GM23338 (cell line): Measurements from ENCODE around the gene OLA1. TPM values are rescaled to one million over a fixed set of nuclear protein-coding genes. Genes with fewer than 3 reads are reported as not detected.

ENCODE experiments used
- ATAC-seq: fragments of 200-7000 bp; cut with Tn5 transposase; 3 replicates; pipeline ENCODE4 v1.9.1; 2020
- DNase-seq: peaks from one replicate; pipeline ENCODE4 v3.0.0-alpha.2; 2015; ENCODE audit warnings: low spot score
- H2AFZ ChIP-seq: fragments of 200-600 bp; sonication (generic); 2 replicates; pipeline ENCODE4 v1.8.0; 2016; ENCODE audit warnings: antibody characterized with exemption, mild to moderate bottlenecking, moderate library complexity
- H3F3A ChIP-seq: fragments of 200-600 bp; sonication (generic); replicated peaks from 2 replicates; pipeline ENCODE4 v1.8.0; 2017; ENCODE audit warnings: antibody characterized with exemption, mixed run types, low read depth
- H3K27ac ChIP-seq: fragments of 200-600 bp; sonication (generic); 2 replicates; pipeline ENCODE4 v1.6.1; 2016; ENCODE audit warnings: low read depth
- H3K27me3 ChIP-seq: fragments of 200-600 bp; sonication (generic); 2 replicates; pipeline ENCODE4 v1.8.0; 2016; ENCODE audit warnings: mild to moderate bottlenecking, mixed run types, moderate library complexity; ENCODE audit not compliant: insufficient read depth
- H3K36me3 ChIP-seq: fragments of 200-600 bp; sonication (generic); 2 replicates; pipeline ENCODE4 v1.8.0; 2016; ENCODE audit warnings: mild to moderate bottlenecking; ENCODE audit not compliant: insufficient read depth
- H3K4me1 ChIP-seq: fragments of 200-600 bp; sonication (generic); 2 replicates; pipeline ENCODE4 v1.8.0; 2016; ENCODE audit warnings: mild to moderate bottlenecking, moderate library complexity; ENCODE audit not compliant: insufficient read depth
- H3K4me2 ChIP-seq: fragments of 200-600 bp; sonication (generic); 2 replicates; pipeline ENCODE4 v1.7.1; 2017; ENCODE audit warnings: mixed run types
- H3K4me3 ChIP-seq: fragments of 200-600 bp; sonication (generic); 2 replicates; pipeline ENCODE4 v1.6.1; 2016; ENCODE audit warnings: mixed run types
- H3K79me2 ChIP-seq: fragments of 200-600 bp; sonication (generic); replicated peaks from 2 replicates; pipeline ENCODE4 v1.8.0; 2017; ENCODE audit warnings: mild to moderate bottlenecking; ENCODE audit not compliant: insufficient read depth
- H3K9me2 ChIP-seq: fragments of 200-600 bp; sonication (generic); 2 replicates; pipeline ENCODE4 v1.8.0; 2017; ENCODE audit not compliant: insufficient read depth
- H4K20me1 ChIP-seq: fragments of 200-600 bp; sonication (generic); replicated peaks from 2 replicates; pipeline ENCODE4 v1.8.0; 2017; ENCODE audit warnings: mild to moderate bottlenecking; ENCODE audit not compliant: insufficient read depth
- H3K27ac Mint-ChIP-seq: 2 replicates; pipeline ENCODE4 v1.8.0; 2020; ENCODE audit warnings: inconsistent platforms, mild to moderate bottlenecking, moderate library complexity, mixed read lengths
- H3K27me3 Mint-ChIP-seq: 3 replicates; pipeline ENCODE4 v1.8.0; 2022; ENCODE audit warnings: low read depth, mild to moderate bottlenecking, moderate library complexity, mixed read lengths, inconsistent platforms; ENCODE audit not compliant: insufficient read depth, poor library complexity
- H3K36me3 Mint-ChIP-seq: 3 replicates; pipeline ENCODE4 v1.8.0; 2021; ENCODE audit warnings: low read depth, mild to moderate bottlenecking, inconsistent platforms, moderate library complexity, mixed read lengths
- H3K4me1 Mint-ChIP-seq: 3 replicates; pipeline ENCODE4 v1.8.0; 2020; ENCODE audit warnings: mild to moderate bottlenecking, inconsistent platforms, mixed read lengths
- H3K4me3 Mint-ChIP-seq: 3 replicates; pipeline ENCODE4 v1.8.0; 2021; ENCODE audit warnings: moderate library complexity, mild to moderate bottlenecking, inconsistent platforms, mixed read lengths
- H3K9me3 Mint-ChIP-seq: 3 replicates; pipeline ENCODE4 v1.8.0; 2020; ENCODE audit warnings: moderate library complexity, mild to moderate bottlenecking, inconsistent platforms, mixed read lengths
- CREB1 ChIP-seq: fragments of 250-450 bp; sonication (Bioruptor Pico); IDR thresholded peaks from 2 replicates; pipeline ENCODE4 v1.5.0; 2020; ENCODE audit warnings: low read depth, mild to moderate bottlenecking, moderate library complexity
- EZH2phosphoT487 ChIP-seq: fragments of 200-600 bp; sonication (generic); IDR thresholded peaks from one replicate; pipeline ENCODE4 v1.8.1; 2018; ENCODE audit warnings: antibody characterized with exemption; ENCODE audit not compliant: unreplicated experiment
- NANOG ChIP-seq: IDR thresholded peaks from 2 replicates; pipeline ENCODE4 v1.6.1; 2016; ENCODE audit warnings: antibody characterized with exemption, borderline replicate concordance
- STAT1 ChIP-seq: IDR thresholded peaks from one replicate; pipeline ENCODE4 v1.6.1; 2016; ENCODE audit warnings: antibody characterized with exemption; ENCODE audit not compliant: unreplicated experiment
- ZNF114 ChIP-seq: fragments of 250-450 bp; sonication (Bioruptor Pico); IDR thresholded peaks from 2 replicates; pipeline ENCODE4 v1.5.0; 2020; ENCODE audit warnings: mild to moderate bottlenecking, moderate library complexity
- polyA plus RNA-seq: library from polyadenylated mRNA; unstranded; fragments of >200 nt; fragmentation: Nextera tagmentation; extraction: Ambion mirVana; gene quantifications from 2 replicates; pipeline ENCODE4 v1.2.1, GENCODE V29; 2016
- total RNA-seq: library from RNA; depleted of rRNA; stranded (reverse); fragments of >200 nt; shearing (Covaris generic); gene quantifications from 2 replicates; pipeline ENCODE4 v1.2.3, GENCODE V29; 2014
- TF ChIP-seq, protein P1 (sequence below): fragments of 250-450 bp; sonication (Bioruptor Pico); IDR thresholded peaks from 2 replicates; pipeline ENCODE4 v1.5.0; 2020; ENCODE audit warnings: mild to moderate bottlenecking, moderate library complexity
- TF ChIP-seq, protein P2 (sequence below), 2 experiments: fragments of 200-600 bp in 1 of 2; sonication (generic) in 1 of 2; conservative IDR thresholded peaks; 2 replicates each; pipeline versions ENCODE4 v1.5.1 to v1.6.1; 2016 to 2017; ENCODE audit warnings: antibody characterized with exemption in 2 of 2, low read depth in 2 of 2, mild to moderate bottlenecking in 2 of 2, moderate library complexity in 1 of 2
- TF ChIP-seq, protein P3 (sequence below): IDR thresholded peaks from one replicate; pipeline ENCODE4 v1.6.1; 2018; ENCODE audit warnings: antibody characterized with exemption; ENCODE audit not compliant: unreplicated experiment

The OLA1 gene
- total and polyA plus RNA-seq, 2 experiments from 2014 or later = 104 to 242 TPM

DNA sequence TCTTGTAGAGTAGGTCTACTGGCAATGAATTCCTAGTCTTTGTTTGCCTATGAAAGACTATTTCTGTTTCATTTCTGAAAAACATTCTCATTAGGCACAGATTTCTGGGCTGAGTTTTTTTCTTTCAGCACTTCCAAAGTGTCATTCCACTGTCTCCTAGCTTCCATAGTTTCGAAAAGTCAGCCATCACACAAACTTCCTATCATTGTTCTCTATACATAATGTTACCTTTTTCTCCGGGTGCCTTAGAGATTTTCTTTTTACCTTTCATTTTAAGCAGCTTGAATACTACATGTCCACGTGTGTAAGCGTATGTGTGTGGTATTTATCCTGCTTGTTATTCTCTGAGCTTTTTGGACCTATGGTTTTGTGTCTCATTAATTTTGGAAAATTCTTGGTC, 55.7 kb downstream of the OLA1 start:
- Histone ChIP-seq H3F3A (no peaks in the 10 kb centered on the region), H3K4me1 (peaks cover under 1% of the 10 kb centered on the region; the same call in 1 of the 2 replicates), H3K36me3 (no peaks in the 10 kb centered on the region; the same call in 1 of the 2 replicates), H3K27ac (no peak overlapping the region), H3K79me2 (peaks cover 41% of the 10 kb centered on the region), H3K9me2 (no peaks in the 10 kb centered on the region), H3K4me3 (no peak overlapping the region), H4K20me1 (no peaks in the 10 kb centered on the region; the same call in 1 of the 2 replicates), H3K27me3 (no peaks in the 10 kb centered on the region), H2AFZ (no peak overlapping the region), H3K4me2 (no peak overlapping the region)
- 0 out of 3 replicates have a peak, but pooled peaks cover 5% of the 10 kb centered on the region for H3K36me3 Mint-ChIP-seq
- TF ChIP-seq, protein P1, sequence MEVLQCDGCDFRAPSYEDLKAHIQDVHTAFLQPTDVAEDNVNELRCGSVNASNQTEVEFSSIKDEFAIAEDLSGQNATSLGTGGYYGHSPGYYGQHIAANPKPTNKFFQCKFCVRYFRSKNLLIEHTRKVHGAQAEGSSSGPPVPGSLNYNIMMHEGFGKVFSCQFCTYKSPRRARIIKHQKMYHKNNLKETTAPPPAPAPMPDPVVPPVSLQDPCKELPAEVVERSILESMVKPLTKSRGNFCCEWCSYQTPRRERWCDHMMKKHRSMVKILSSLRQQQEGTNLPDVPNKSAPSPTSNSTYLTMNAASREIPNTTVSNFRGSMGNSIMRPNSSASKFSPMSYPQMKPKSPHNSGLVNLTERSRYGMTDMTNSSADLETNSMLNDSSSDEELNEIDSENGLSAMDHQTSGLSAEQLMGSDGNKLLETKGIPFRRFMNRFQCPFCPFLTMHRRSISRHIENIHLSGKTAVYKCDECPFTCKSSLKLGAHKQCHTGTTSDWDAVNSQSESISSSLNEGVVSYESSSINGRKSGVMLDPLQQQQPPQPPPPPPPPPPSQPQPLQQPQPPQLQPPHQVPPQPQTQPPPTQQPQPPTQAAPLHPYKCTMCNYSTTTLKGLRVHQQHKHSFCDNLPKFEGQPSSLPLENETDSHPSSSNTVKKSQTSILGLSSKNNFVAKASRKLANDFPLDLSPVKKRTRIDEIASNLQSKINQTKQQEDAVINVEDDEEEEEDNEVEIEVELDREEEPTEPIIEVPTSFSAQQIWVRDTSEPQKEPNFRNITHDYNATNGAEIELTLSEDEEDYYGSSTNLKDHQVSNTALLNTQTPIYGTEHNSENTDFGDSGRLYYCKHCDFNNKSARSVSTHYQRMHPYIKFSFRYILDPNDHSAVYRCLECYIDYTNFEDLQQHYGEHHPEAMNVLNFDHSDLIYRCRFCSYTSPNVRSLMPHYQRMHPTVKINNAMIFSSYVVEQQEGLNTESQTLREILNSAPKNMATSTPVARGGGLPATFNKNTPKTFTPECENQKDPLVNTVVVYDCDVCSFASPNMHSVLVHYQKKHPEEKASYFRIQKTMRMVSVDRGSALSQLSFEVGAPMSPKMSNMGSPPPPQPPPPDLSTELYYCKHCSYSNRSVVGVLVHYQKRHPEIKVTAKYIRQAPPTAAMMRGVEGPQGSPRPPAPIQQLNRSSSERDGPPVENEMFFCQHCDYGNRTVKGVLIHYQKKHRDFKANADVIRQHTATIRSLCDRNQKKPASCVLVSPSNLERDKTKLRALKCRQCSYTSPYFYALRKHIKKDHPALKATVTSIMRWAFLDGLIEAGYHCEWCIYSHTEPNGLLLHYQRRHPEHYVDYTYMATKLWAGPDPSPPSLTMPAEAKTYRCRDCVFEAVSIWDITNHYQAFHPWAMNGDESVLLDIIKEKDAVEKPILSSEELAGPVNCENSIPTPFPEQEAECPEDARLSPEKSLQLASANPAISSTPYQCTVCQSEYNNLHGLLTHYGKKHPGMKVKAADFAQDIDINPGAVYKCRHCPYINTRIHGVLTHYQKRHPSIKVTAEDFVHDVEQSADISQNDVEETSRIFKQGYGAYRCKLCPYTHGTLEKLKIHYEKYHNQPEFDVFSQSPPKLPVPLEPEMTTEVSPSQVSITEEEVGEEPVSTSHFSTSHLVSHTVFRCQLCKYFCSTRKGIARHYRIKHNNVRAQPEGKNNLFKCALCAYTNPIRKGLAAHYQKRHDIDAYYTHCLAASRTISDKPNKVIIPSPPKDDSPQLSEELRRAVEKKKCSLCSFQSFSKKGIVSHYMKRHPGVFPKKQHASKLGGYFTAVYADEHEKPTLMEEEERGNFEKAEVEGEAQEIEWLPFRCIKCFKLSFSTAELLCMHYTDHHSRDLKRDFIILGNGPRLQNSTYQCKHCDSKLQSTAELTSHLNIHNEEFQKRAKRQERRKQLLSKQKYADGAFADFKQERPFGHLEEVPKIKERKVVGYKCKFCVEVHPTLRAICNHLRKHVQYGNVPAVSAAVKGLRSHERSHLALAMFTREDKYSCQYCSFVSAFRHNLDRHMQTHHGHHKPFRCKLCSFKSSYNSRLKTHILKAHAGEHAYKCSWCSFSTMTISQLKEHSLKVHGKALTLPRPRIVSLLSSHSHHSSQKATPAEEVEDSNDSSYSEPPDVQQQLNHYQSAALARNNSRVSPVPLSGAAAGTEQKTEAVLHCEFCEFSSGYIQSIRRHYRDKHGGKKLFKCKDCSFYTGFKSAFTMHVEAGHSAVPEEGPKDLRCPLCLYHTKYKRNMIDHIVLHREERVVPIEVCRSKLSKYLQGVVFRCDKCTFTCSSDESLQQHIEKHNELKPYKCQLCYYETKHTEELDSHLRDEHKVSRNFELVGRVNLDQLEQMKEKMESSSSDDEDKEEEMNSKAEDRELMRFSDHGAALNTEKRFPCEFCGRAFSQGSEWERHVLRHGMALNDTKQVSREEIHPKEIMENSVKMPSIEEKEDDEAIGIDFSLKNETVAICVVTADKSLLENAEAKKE (CRISPR knock-in tag) = no peak
- TF ChIP-seq NANOG = no peak
- ATAC-seq (no peak), DNase-seq (no peak)
- H3K4me1 Mint-ChIP-seq = peaks cover 7% of the 10 kb centered on the region
- H3K27ac Mint-ChIP-seq = no peak overlapping the region
- no peaks in the 10 kb centered on the region for H3K9me3 Mint-ChIP-seq
- peaks cover 2% of the 10 kb centered on the region for H3K27me3 Mint-ChIP-seq
- H3K4me3 Mint-ChIP-seq = no peak overlapping the region

DNA sequence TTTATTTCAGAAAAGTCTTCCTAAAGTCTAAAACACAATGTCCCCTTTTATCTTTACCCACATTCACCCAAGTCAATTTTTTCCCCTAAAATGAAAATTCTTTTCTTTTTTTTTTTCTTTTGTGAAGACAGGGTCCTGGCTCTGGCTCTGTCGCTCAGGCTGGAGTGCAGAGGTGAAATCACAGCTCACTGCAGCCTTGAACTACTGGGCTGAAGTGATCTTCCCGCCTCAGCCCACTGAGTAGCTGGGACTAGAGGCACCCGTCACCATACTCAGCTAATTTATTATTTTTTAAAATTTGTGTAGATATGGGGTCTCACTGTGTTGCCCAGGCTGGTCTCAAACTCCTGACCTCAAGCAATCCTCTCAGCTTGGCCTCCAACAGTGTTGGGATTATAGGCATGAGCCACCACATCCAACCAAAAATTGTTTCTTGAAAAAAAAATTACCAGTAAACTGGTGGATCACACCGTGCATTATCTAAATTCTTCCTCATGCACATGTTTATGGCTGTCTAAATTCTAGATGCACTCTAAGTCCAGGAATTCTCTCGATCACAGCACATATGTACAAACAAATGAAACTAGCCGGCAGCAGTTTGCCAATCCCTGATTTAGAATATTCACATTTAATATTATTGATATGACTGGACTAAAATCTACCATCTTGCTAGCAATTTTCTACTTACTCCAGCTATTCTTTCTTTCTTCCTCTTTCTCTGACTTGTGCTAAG, 56.8 kb downstream of the OLA1 start:
- H3K36me3 Mint-ChIP-seq = 0 out of 3 replicates have a peak, but pooled peaks cover 5% of the 10 kb centered on the region
- no peaks in the 10 kb centered on the region; the same call in 1 of the 2 replicates for H4K20me1 ChIP-seq
- TF ChIP-seq EZH2phosphoT487 (no peak), ZNF114 (no peak), CREB1 (no peak), STAT1 (no peak), NANOG (no peak)
- TF ChIP-seq, protein P2, sequence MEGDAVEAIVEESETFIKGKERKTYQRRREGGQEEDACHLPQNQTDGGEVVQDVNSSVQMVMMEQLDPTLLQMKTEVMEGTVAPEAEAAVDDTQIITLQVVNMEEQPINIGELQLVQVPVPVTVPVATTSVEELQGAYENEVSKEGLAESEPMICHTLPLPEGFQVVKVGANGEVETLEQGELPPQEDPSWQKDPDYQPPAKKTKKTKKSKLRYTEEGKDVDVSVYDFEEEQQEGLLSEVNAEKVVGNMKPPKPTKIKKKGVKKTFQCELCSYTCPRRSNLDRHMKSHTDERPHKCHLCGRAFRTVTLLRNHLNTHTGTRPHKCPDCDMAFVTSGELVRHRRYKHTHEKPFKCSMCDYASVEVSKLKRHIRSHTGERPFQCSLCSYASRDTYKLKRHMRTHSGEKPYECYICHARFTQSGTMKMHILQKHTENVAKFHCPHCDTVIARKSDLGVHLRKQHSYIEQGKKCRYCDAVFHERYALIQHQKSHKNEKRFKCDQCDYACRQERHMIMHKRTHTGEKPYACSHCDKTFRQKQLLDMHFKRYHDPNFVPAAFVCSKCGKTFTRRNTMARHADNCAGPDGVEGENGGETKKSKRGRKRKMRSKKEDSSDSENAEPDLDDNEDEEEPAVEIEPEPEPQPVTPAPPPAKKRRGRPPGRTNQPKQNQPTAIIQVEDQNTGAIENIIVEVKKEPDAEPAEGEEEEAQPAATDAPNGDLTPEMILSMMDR (conservative IDR thresholded peaks at IDR 0.05; ENCODE audit: low read depth in 2 of 2) = no peak
- TF ChIP-seq, protein P3, sequence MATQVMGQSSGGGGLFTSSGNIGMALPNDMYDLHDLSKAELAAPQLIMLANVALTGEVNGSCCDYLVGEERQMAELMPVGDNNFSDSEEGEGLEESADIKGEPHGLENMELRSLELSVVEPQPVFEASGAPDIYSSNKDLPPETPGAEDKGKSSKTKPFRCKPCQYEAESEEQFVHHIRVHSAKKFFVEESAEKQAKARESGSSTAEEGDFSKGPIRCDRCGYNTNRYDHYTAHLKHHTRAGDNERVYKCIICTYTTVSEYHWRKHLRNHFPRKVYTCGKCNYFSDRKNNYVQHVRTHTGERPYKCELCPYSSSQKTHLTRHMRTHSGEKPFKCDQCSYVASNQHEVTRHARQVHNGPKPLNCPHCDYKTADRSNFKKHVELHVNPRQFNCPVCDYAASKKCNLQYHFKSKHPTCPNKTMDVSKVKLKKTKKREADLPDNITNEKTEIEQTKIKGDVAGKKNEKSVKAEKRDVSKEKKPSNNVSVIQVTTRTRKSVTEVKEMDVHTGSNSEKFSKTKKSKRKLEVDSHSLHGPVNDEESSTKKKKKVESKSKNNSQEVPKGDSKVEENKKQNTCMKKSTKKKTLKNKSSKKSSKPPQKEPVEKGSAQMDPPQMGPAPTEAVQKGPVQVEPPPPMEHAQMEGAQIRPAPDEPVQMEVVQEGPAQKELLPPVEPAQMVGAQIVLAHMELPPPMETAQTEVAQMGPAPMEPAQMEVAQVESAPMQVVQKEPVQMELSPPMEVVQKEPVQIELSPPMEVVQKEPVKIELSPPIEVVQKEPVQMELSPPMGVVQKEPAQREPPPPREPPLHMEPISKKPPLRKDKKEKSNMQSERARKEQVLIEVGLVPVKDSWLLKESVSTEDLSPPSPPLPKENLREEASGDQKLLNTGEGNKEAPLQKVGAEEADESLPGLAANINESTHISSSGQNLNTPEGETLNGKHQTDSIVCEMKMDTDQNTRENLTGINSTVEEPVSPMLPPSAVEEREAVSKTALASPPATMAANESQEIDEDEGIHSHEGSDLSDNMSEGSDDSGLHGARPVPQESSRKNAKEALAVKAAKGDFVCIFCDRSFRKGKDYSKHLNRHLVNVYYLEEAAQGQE = no peak

More for the DNA sequence above, 56.8 kb downstream of the OLA1 start:
- DNase-seq (no peak), ATAC-seq (no peak)
- no peak overlapping the region for H3K27ac ChIP-seq
- H3K79me2 ChIP-seq = peaks cover 40% of the 10 kb centered on the region
- no peaks in the 10 kb centered on the region; the same call in 1 of the 2 replicates for H3K36me3 ChIP-seq
- no peaks in the 10 kb centered on the region; the same call in 2 of the 3 replicates for H3K4me1 Mint-ChIP-seq
- no peak overlapping the region for H3K4me3 ChIP-seq
- H3K4me3 Mint-ChIP-seq = no peak overlapping the region
- no peaks in the 10 kb centered on the region for H3K9me3 Mint-ChIP-seq
- no peaks in the 10 kb centered on the region for H3K9me2 ChIP-seq
- H3F3A ChIP-seq = no peaks in the 10 kb centered on the region
- peaks cover 2% of the 10 kb centered on the region for H3K27me3 Mint-ChIP-seq
- H3K27me3 ChIP-seq = no peaks in the 10 kb centered on the region
- H2AFZ ChIP-seq = no peak overlapping the region
- H3K27ac Mint-ChIP-seq = no peak overlapping the region
- no peak overlapping the region for H3K4me2 ChIP-seq
- H3K4me1 ChIP-seq = no peaks in the 10 kb centered on the region
